NCI-H446 (cell line): ENCODE data around the gene YIF1B.
A peak's percentile ranks its signal among the peaks of the same experiment; 100 is the strongest.
"Not testable (repeated sequence)": the region's sequence is repeated elsewhere in the genome, so short reads cannot be mapped to it uniquely, and the experiment has no call there.

Source experiments
- DNase-seq, 2 experiments: peaks; one replicate each; lab custom pipeline; 2025; lab: John Stamatoyannopoulos, UW

Gene YIF1B

GRCh38 chr19:38315657-38316476 is at the start of gene YIF1B:
YIF1B (minus strand) TSS chr19:38315947; CDS start chr19:38315917, 30 bp downstream.
- DNase-seq: peak; percentile 96 to 99

GRCh38 chr19:38362946-38363688 is 47.4 kb upstream of the YIF1B start:
- not testable (repeated sequence) for DNase-seq

- peak; percentile 38 to 64 for DNase-seq
Measured at GRCh38 chr19:38362076-38362945, 46.6 kb upstream of the YIF1B start.

GRCh38 chr19:38361633-38362075 is 45.9 kb upstream of the YIF1B start:
- DNase-seq: peak; percentile 62 to 85

- no peak for DNase-seq
Measured at GRCh38 chr19:38360839-38361631, 45.3 kb upstream of the YIF1B start.

- no peak for DNase-seq
Measured at GRCh38 chr19:38360351-38360750, 44.6 kb upstream of the YIF1B start.

GRCh38 chr19:38359242-38360021 is 43.7 kb upstream of the YIF1B start:
- no peak for DNase-seq

- no peak for DNase-seq
Measured at GRCh38 chr19:38358071-38358470, 42.3 kb upstream of the YIF1B start.

- DNase-seq: no peak
Measured at GRCh38 chr19:38355728-38356725, 40.3 kb upstream of the YIF1B start.

- DNase-seq: peak in 1 of 2 experiments; percentile 69
Measured at GRCh38 chr19:38352611-38353010, 36.9 kb upstream of the YIF1B start.

GRCh38 chr19:38351865-38352395 is 36.2 kb upstream of the YIF1B start:
- no peak for DNase-seq

GRCh38 chr19:38350883-38351282 is 35.1 kb upstream of the YIF1B start:
- DNase-seq: no peak

GRCh38 chr19:38346837-38347236 is 31.1 kb upstream of the YIF1B start:
- no peak for DNase-seq

GRCh38 chr19:38340927-38341326 is 25.2 kb upstream of the YIF1B start:
- no peak for DNase-seq

GRCh38 chr19:38339011-38339410 is 23.3 kb upstream of the YIF1B start:
- DNase-seq: not testable (repeated sequence)

- DNase-seq: peak in 1 of 2 experiments; percentile 55
Measured at GRCh38 chr19:38337360-38337653, 21.6 kb upstream of the YIF1B start.

- peak; percentile 88 to 96 for DNase-seq
Measured at GRCh38 chr19:38336638-38337359, 21.1 kb upstream of the YIF1B start.

GRCh38 chr19:38335949-38336637 is 20.3 kb upstream of the YIF1B start:
- DNase-seq: peak; percentile 88 to 97
